ENCODE measurements around the gene MED27. TPM values are rescaled to one million over a fixed set of nuclear protein-coding genes. Genes with fewer than 3 reads are reported as not detected.

Gene MED27
- total RNA-seq, 3 donors from 2014 or later, result 14.4 to 20.3 (median 15.8) TPM

GRCh38 chr9:132094314-132094791 is 14.7 kb upstream of the MED27 start:
- no peaks in the 10 kb centered on the region for H3K36me3 ChIP-seq
- H3K4me3 ChIP-seq, result no peak overlapping the region
- no peak overlapping the region for H3K27ac ChIP-seq
- H3K27me3 ChIP-seq, result peaks cover 0 to 11% of the 10 kb centered on the region in 2 donors
- no peaks in the 10 kb centered on the region for H3K9me3 ChIP-seq
- no peak for TF ChIP-seq POLR2AphosphoS5 (IDR thresholded peaks at IDR 0.05)
- TF ChIP-seq, protein P1, sequence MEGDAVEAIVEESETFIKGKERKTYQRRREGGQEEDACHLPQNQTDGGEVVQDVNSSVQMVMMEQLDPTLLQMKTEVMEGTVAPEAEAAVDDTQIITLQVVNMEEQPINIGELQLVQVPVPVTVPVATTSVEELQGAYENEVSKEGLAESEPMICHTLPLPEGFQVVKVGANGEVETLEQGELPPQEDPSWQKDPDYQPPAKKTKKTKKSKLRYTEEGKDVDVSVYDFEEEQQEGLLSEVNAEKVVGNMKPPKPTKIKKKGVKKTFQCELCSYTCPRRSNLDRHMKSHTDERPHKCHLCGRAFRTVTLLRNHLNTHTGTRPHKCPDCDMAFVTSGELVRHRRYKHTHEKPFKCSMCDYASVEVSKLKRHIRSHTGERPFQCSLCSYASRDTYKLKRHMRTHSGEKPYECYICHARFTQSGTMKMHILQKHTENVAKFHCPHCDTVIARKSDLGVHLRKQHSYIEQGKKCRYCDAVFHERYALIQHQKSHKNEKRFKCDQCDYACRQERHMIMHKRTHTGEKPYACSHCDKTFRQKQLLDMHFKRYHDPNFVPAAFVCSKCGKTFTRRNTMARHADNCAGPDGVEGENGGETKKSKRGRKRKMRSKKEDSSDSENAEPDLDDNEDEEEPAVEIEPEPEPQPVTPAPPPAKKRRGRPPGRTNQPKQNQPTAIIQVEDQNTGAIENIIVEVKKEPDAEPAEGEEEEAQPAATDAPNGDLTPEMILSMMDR (IDR thresholded peaks at IDR 0.05), result no peak
- TF ChIP-seq POLR2A (IDR thresholded peaks at IDR 0.05), result no peak
- intact Hi-C loops (cut with DNase I; ENCODE audit: low total_unique reads), result no loop called here
- no peak for DNase-seq (ENCODE audit: low spot score in 2 of 2)
- H3K4me1 ChIP-seq, result no peaks in the 10 kb centered on the region

- Histone ChIP-seq H3K4me1 (no peaks in the 10 kb centered on the region), H3K27me3 (no peaks in the 10 kb centered on the region), H3K4me3 (no peak overlapping the region), H3K9me3 (no peaks in the 10 kb centered on the region), H3K36me3 (no peaks in the 10 kb centered on the region), H3K27ac (no peak overlapping the region)
- no peak for DNase-seq (ENCODE audit: low spot score in 2 of 2)
- TF ChIP-seq, protein P1 (IDR thresholded peaks at IDR 0.05), result no peak
- TF ChIP-seq POLR2AphosphoS5 (IDR thresholded peaks at IDR 0.05) (no peak), POLR2A (IDR thresholded peaks at IDR 0.05) (no peak)
- intact Hi-C loops (cut with DNase I; ENCODE audit: low total_unique reads), result no loop called here
Measured at GRCh38 chr9:132090771-132091170, 11.1 kb upstream of the MED27 start.

GRCh38 chr9:132087438-132088030 is 7.9 kb upstream of the MED27 start:
- TF ChIP-seq POLR2A (IDR thresholded peaks at IDR 0.05) (no peak), POLR2AphosphoS5 (IDR thresholded peaks at IDR 0.05) (no peak)
- TF ChIP-seq, protein P1 (IDR thresholded peaks at IDR 0.05), result no peak
- Histone ChIP-seq H3K36me3 (no peaks in the 10 kb centered on the region), H3K4me3 (no peak overlapping the region), H3K27me3 (no peaks in the 10 kb centered on the region), H3K4me1 (no peaks in the 10 kb centered on the region), H3K9me3 (no peaks in the 10 kb centered on the region), H3K27ac (no peak overlapping the region)
- intact Hi-C loops (cut with DNase I; ENCODE audit: low total_unique reads), result loop anchor here (2.0 kb wide), 1 partner anchor 69 kb away; no protein-coding TSS in a partner anchor
- DNase-seq (ENCODE audit: low spot score in 2 of 2), result no peak

GRCh38 chr9:132082188-132082587 is 2.5 kb upstream of the MED27 start:
- no peak overlapping the region for H3K4me3 ChIP-seq
- H3K27me3 ChIP-seq, result no peaks in the 10 kb centered on the region
- intact Hi-C loops (cut with DNase I; ENCODE audit: low total_unique reads), result no loop called here
- H3K36me3 ChIP-seq, result no peaks in the 10 kb centered on the region
- H3K4me1 ChIP-seq, result no peaks in the 10 kb centered on the region
- H3K9me3 ChIP-seq, result no peaks in the 10 kb centered on the region
- H3K27ac ChIP-seq, result no peak overlapping the region
- no peak for TF ChIP-seq POLR2A (IDR thresholded peaks at IDR 0.05)
- TF ChIP-seq, protein P1 (IDR thresholded peaks at IDR 0.05), result no peak
- no peak for TF ChIP-seq POLR2AphosphoS5 (IDR thresholded peaks at IDR 0.05)
- no peak for DNase-seq (ENCODE audit: low spot score in 2 of 2)

GRCh38 chr9:132078699-132079356 is 839 bp downstream of the MED27 start:
- H3K27me3 ChIP-seq, result no peaks in the 10 kb centered on the region
- TF ChIP-seq POLR2AphosphoS5 (IDR thresholded peaks at IDR 0.05), result no peak
- TF ChIP-seq POLR2A (IDR thresholded peaks at IDR 0.05), result no peak
- TF ChIP-seq, protein P1 (IDR thresholded peaks at IDR 0.05), result no peak
- no peaks in the 10 kb centered on the region for H3K4me1 ChIP-seq
- intact Hi-C loops (cut with DNase I; ENCODE audit: low total_unique reads), result loop anchor here (10.0 kb wide), 1 partner anchor 786 kb away; no protein-coding TSS in a partner anchor
- H3K9me3 ChIP-seq, result no peaks in the 10 kb centered on the region
- no peak for DNase-seq (ENCODE audit: low spot score in 2 of 2)
- H3K36me3 ChIP-seq, result no peaks in the 10 kb centered on the region
- peak overlapping the region; percentile 72 to 84 (median 77) for H3K4me3 ChIP-seq
- H3K27ac ChIP-seq, result peak overlapping the region; percentile 78 to 82
